PC-9 (cell line): ENCODE measurements around the gene CD79B. TPM values are rescaled to one million over a fixed set of nuclear protein-coding genes. Genes with fewer than 3 reads are reported as not detected.

Experiments used
- BruUV-seq: library from RNA; stranded (reverse); fragments of 400-500 nt; replicated peaks from 2 replicates; lab custom pipeline; 2021; lab: Mats Ljungman, UMichigan
- CTCF ChIA-PET: fragments of 300-600 bp; sonication (Branson Sonifier 250); formaldehyde crosslinking; loops from one replicate; lab custom pipeline; 2022; ENCODE audit warnings: antibody characterized with exemption; lab: Charles Lee
- POLR2A ChIA-PET: fragments of 300-600 bp; sonication (Branson Sonifier 250); formaldehyde crosslinking; loops from one replicate; lab custom pipeline; 2022; ENCODE audit warnings: antibody characterized with exemption; ENCODE audit not compliant: unreplicated experiment; lab: Charles Lee
- DNase-seq, 2 experiments: peaks; one replicate each; pipeline versions ENCODE4 v3.0.0 to v3.0.0-alpha.2; 2015 to 2022; ENCODE audit warnings: mixed read lengths in 1 of 2
- H2AFZ ChIP-seq: fragments of 200-600 bp; sonication (generic); 2 replicates; pipeline ENCODE4 v1.8.1; 2017; ENCODE audit warnings: antibody characterized with exemption
- H3F3A ChIP-seq: fragments of 200-600 bp; sonication (generic); 2 replicates; pipeline ENCODE4 v1.8.1; 2017; ENCODE audit warnings: antibody characterized with exemption, mild to moderate bottlenecking, low read depth; ENCODE audit not compliant: insufficient read depth
- H3K27ac ChIP-seq: fragments of 200-600 bp; sonication (generic); 2 replicates; pipeline ENCODE4 v1.6.1; 2016; ENCODE audit warnings: mixed run types
- H3K27me3 ChIP-seq: fragments of 200-600 bp; sonication (generic); 2 replicates; pipeline ENCODE4 v1.6.1; 2016; ENCODE audit warnings: low read depth, mixed run types; ENCODE audit not compliant: insufficient read depth
- H3K36me3 ChIP-seq: fragments of 200-600 bp; sonication (generic); 2 replicates; pipeline ENCODE4 v1.6.1; 2016; ENCODE audit warnings: low read depth, mixed run types
- H3K4me1 ChIP-seq: fragments of 200-600 bp; sonication (generic); replicated peaks from 2 replicates; pipeline ENCODE4 v1.6.1; 2016; ENCODE audit warnings: mixed run types; ENCODE audit not compliant: insufficient read depth
- H3K4me2 ChIP-seq: fragments of 200-600 bp; sonication (generic); 2 replicates; pipeline ENCODE4 v1.6.1; 2017; ENCODE audit warnings: mixed run types
- H3K4me3 ChIP-seq: fragments of 200-600 bp; sonication (generic); 2 replicates; pipeline ENCODE4 v1.6.1; 2016; ENCODE audit warnings: mixed run types
- H3K79me2 ChIP-seq: fragments of 200-600 bp; sonication (generic); 2 replicates; pipeline ENCODE4 v1.6.1; 2017; ENCODE audit warnings: low read depth, mixed run types
- H3K9me2 ChIP-seq: fragments of 200-600 bp; sonication (generic); 2 replicates; pipeline ENCODE4 v1.8.1; 2017; ENCODE audit warnings: mild to moderate bottlenecking; ENCODE audit not compliant: insufficient read depth
- H3K9me3 ChIP-seq: fragments of 200-600 bp; sonication (generic); 2 replicates; pipeline ENCODE4 v1.8.1; 2016; ENCODE audit warnings: low read depth; ENCODE audit not compliant: insufficient read depth
- H4K20me1 ChIP-seq: fragments of 200-600 bp; sonication (generic); 2 replicates; pipeline ENCODE4 v1.8.1; 2017; ENCODE audit not compliant: insufficient read depth
- EZH2 ChIP-seq: fragments of 200-600 bp; sonication (generic); IDR thresholded peaks from 2 replicates; pipeline ENCODE4 v1.8.0; 2017; ENCODE audit warnings: antibody characterized with exemption, low read depth
- intact Hi-C: fragments of 100-400 bp; cut with micrococcal nuclease; formaldehyde crosslinking; loops from one replicate; pipeline ENCODE4 v1.10.0; 2022; ENCODE audit not compliant: unreplicated experiment
- total RNA-seq: library from RNA; stranded (reverse); gene quantifications from 2 replicates; pipeline ENCODE4 v1.2.3, GENCODE V29; 2021
- TF ChIP-seq, protein P1 (sequence below): fragments of 200-600 bp; sonication (generic); conservative IDR thresholded peaks from 2 replicates; pipeline ENCODE4 v1.6.1; 2017; ENCODE audit warnings: mixed run types, antibody characterized with exemption, mild to moderate bottlenecking, moderate library complexity

The CD79B gene
- total RNA-seq, 1 experiment from 2014 or later, result not detected

DNA sequence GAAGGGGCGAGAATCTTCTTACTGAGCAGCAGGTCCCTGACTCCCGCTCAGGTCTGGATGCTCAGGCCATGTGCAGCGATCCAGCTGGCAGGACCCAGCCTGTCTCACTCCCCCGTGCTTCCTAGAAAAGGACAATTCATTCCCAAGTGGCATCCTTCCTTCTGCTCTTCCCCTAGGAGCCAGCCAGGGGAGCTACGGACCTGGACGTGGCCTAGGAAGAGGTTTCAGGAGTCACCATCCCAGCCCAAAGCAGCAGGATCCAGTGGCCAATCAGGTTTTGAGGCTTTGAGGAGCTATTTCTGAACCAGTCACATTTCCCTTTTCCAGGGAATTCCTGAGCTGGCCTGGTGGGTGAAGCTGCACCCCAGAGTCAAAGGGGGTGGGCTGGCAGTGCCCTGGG is 7.8 kb upstream of the CD79B start:
- no peak overlapping the region for H3K4me3 ChIP-seq
- no peak overlapping the region for H3K27ac ChIP-seq
- no peak for DNase-seq
- H3K27me3 ChIP-seq, result peaks cover 9% of the 10 kb centered on the region
- H3K36me3 ChIP-seq, result no peaks in the 10 kb centered on the region
- no peaks in the 10 kb centered on the region for H3K79me2 ChIP-seq
- H3F3A ChIP-seq, result no peaks in the 10 kb centered on the region
- H3K4me2 ChIP-seq, result no peak overlapping the region
- TF ChIP-seq, protein P1, sequence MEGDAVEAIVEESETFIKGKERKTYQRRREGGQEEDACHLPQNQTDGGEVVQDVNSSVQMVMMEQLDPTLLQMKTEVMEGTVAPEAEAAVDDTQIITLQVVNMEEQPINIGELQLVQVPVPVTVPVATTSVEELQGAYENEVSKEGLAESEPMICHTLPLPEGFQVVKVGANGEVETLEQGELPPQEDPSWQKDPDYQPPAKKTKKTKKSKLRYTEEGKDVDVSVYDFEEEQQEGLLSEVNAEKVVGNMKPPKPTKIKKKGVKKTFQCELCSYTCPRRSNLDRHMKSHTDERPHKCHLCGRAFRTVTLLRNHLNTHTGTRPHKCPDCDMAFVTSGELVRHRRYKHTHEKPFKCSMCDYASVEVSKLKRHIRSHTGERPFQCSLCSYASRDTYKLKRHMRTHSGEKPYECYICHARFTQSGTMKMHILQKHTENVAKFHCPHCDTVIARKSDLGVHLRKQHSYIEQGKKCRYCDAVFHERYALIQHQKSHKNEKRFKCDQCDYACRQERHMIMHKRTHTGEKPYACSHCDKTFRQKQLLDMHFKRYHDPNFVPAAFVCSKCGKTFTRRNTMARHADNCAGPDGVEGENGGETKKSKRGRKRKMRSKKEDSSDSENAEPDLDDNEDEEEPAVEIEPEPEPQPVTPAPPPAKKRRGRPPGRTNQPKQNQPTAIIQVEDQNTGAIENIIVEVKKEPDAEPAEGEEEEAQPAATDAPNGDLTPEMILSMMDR, result no peak
- H3K9me2 ChIP-seq, result no peaks in the 10 kb centered on the region
- H3K4me1 ChIP-seq, result no peaks in the 10 kb centered on the region
- H2AFZ ChIP-seq, result no peak overlapping the region
- CTCF ChIA-PET, result no interaction called here
- intact Hi-C loops, result no loop called here
- POLR2A ChIA-PET, result no interaction called here
- H3K9me3 ChIP-seq, result no peaks in the 10 kb centered on the region
- H4K20me1 ChIP-seq, result no peaks in the 10 kb centered on the region
- no TSS peak for BruUV-seq

DNA sequence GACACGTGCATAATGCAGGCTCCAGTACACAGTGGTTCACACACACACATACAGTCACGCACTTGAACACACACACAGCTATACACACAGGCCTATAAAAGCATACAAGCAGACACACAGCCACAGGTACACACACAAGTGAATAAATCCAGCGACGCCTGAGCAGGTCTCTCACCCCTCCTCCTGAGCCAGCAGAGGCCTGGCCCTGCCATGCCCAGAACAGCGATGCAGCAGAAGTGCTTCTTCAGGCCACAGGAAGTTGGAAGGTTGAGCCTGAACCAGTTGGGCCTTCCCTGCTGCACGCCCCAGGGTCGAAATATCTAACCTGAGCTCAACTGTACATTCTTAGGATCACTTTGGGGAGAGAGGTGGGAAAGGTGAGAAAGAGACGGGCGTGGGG is 7.3 kb upstream of the CD79B start:
- H3K9me3 ChIP-seq, result no peaks in the 10 kb centered on the region
- BruUV-seq, result no TSS peak
- intact Hi-C loops, result no loop called here
- H3K79me2 ChIP-seq, result no peaks in the 10 kb centered on the region
- H3K4me2 ChIP-seq, result no peak overlapping the region
- no peak overlapping the region for H2AFZ ChIP-seq
- DNase-seq, result no peak
- H3K9me2 ChIP-seq, result no peaks in the 10 kb centered on the region
- H3K27me3 ChIP-seq, result peaks cover 9% of the 10 kb centered on the region; the same call in 1 of the 2 replicates
- no peaks in the 10 kb centered on the region for H3K4me1 ChIP-seq
- H3F3A ChIP-seq, result no peaks in the 10 kb centered on the region
- no peaks in the 10 kb centered on the region for H3K36me3 ChIP-seq
- POLR2A ChIA-PET, result no interaction called here
- CTCF ChIA-PET, result no interaction called here
- no peaks in the 10 kb centered on the region for H4K20me1 ChIP-seq
- TF ChIP-seq EZH2, result no peak
- TF ChIP-seq, protein P1, result no peak
- no peak overlapping the region for H3K27ac ChIP-seq
- no peak overlapping the region for H3K4me3 ChIP-seq

DNA sequence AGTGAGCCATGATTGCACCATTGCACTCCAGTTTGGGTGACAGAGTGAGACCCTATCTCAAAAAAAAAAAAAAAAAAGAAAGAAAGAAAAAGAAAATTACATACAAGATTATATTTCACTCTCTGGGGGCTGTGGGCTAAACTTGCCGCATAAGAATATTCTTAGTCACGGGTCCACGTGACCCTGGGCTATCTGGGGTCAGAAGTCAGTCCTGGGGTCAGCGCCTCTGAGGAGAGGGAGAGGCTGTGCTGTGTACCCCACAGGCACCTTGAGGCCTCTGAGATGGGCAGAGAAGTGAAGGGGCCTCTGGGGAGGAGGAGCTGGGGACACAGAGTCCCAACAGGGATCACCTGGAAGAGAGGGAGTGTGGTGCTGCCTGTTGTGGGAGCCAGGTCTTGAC is 5.8 kb upstream of the CD79B start:
- Histone ChIP-seq H3K27me3 (peaks cover 14% of the 10 kb centered on the region; the same call in 1 of the 2 replicates), H4K20me1 (no peaks in the 10 kb centered on the region), H3K9me2 (no peaks in the 10 kb centered on the region), H3K4me2 (no peak overlapping the region), H3K27ac (no peak overlapping the region), H2AFZ (no peak overlapping the region), H3K79me2 (no peaks in the 10 kb centered on the region), H3K4me3 (no peak overlapping the region), H3K9me3 (no peaks in the 10 kb centered on the region), H3K36me3 (no peaks in the 10 kb centered on the region), H3K4me1 (no peaks in the 10 kb centered on the region), H3F3A (no peaks in the 10 kb centered on the region)
- ChIA-PET POLR2A (no interaction called here), CTCF (no interaction called here)
- DNase-seq, result no peak
- intact Hi-C loops, result no loop called here
- TF ChIP-seq, protein P1, result no peak
- TF ChIP-seq EZH2, result no peak
- no TSS peak for BruUV-seq
